ENCODE data around the gene ZNF516. TPM values are rescaled to one million over a fixed set of nuclear protein-coding genes. Genes with fewer than 3 reads are reported as not detected.
A peak's percentile ranks its signal among the peaks of the same experiment; 100 is the strongest.

The ZNF516 gene
- total RNA-seq, 1 donor from 2014 or later, result 26.1 TPM

DNA sequence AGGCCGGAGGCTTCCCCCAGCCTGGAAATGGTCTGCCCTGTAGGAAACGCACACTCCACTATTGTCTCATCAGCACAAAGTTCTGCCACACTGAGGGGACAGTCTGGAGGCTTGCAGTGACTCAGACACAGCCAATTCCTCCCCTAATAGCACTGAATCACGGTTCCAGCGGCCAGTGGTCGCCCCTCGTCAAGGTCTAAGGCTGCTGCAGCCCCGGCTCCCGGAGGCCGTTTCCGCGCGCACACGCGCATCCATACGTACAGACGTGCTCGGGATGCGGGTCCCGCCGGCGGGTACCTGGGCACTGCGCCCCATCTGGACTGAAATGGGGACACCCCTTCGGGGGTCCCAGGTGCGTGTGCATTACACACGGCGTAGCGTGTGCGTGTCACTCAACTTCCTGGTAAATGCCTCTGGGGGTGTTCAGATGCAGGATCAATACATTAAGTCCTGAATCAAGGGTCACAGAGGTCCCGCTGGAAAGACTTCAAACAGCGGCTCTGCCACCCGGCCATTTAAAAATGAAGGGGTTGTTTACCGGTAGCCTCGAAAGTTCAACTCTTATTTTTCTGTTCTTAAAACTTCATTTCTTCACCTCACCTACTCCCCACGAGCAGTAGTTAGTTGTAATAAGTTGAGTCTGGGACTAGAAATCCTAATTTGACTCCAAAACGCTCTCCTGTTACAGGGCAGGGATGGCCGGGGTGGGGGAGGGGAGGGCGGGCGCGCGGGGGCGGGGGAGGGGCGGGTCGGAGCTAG, 572 bp upstream of the ZNF516 start:
- DNase-seq (ENCODE audit: low spot score), result no peak

DNA sequence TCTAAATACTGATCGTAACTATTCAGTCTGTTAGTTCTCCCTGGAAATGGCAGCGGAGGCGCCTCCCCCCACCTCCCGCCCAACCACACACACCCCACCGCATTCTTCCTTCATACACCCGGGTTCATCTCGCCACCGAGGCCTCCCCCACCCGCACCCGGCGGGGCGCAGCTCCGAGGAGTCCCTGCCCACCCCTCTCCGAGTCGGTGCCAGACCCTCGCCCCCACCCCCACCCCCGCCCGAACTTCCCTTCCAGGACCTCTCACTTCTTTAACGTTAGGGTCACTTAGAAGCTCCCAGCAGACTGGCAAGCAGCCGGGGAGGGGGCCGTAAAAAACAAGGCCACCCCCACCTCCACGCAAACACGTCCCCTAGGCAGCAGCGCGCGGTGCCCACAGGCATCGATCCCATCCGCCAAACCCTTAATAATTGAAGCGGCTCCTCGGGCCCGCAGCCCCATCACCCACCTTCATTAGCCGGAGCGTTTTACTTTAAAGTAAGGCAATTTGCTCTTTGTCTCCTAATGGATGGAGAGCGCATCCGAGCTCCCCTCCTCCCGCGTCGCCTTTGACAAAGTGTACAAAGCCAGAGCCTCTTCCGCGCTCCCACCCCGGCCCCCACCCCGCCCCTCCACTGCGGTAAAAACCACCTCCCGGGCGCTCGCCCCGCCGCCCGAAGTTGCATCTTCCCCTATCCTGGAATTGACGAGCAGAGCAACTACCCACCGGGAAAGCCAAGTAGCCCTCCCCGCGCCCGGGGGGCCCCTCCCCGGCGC, 624 bp downstream of the ZNF516 start:
- H3K4me1 Mint-ChIP-seq (ENCODE audit: low read depth), result peaks cover 26% of the 10 kb centered on the region

More for the DNA sequence above, 572 bp upstream of the ZNF516 start:
- TF ChIP-seq, protein P1, sequence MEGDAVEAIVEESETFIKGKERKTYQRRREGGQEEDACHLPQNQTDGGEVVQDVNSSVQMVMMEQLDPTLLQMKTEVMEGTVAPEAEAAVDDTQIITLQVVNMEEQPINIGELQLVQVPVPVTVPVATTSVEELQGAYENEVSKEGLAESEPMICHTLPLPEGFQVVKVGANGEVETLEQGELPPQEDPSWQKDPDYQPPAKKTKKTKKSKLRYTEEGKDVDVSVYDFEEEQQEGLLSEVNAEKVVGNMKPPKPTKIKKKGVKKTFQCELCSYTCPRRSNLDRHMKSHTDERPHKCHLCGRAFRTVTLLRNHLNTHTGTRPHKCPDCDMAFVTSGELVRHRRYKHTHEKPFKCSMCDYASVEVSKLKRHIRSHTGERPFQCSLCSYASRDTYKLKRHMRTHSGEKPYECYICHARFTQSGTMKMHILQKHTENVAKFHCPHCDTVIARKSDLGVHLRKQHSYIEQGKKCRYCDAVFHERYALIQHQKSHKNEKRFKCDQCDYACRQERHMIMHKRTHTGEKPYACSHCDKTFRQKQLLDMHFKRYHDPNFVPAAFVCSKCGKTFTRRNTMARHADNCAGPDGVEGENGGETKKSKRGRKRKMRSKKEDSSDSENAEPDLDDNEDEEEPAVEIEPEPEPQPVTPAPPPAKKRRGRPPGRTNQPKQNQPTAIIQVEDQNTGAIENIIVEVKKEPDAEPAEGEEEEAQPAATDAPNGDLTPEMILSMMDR (IDR thresholded peaks at IDR 0.05), result no peak
- Mint-ChIP-seq H3K4me3 (ENCODE audit: unreplicated experiment) (peak overlapping the region; percentile 83), H3K27ac (ENCODE audit: unreplicated experiment) (no peak overlapping the region), H3K4me1 (ENCODE audit: low read depth) (peaks cover 15% of the 10 kb centered on the region), H3K36me3 (ENCODE audit: low read depth) (no peaks in the 10 kb centered on the region), H3K27me3 (ENCODE audit: low read depth) (no peaks in the 10 kb centered on the region), H3K9me3 (ENCODE audit: low read depth) (no peaks in the 10 kb centered on the region)

DNA sequence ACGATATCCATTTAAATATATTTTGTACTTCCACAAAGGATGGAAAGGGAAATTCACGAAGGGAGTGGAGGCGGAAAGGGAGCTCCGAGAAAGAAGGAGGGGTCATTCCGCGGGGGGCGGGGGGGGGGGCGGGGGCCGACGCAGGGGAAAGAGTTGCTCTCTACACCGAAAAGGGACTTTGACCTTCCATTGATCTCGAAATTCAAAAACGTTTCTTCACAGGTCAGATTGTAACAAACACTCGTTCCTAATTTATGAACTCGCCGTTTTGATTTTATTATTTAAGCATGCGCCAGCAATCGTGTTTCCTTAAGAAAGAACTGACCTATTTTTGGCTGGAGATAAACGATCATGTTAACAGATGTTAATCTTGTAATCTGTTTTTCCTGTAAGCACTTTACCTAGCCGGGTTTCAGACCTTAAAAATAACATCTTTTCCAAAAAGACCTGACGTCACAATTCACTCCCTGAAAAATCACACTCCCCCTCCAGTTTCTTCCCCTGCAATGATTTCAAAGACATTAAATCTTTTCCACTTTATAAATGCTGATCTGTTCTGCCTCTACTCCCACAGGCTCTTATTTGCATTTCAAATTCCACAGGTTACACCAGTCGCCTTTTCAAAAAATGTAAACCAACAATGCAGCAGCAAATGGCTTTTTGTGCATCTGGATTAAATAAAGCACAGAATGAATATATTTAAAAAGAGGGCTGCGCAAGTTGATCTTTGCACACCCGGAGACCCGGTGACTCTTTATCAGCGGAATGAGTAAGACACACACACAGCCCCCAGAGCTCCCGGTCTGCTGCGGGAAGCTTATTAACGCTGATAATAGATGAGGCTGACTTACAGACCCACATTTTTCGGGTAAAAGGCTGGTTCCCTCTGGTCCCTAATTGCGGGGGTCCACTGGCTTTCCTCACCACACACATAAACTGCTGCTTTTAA, 1.6 kb downstream of the ZNF516 start:
- Mint-ChIP-seq H3K36me3 (ENCODE audit: low read depth) (no peaks in the 10 kb centered on the region), H3K27me3 (ENCODE audit: low read depth) (no peaks in the 10 kb centered on the region), H3K9me3 (ENCODE audit: low read depth) (no peaks in the 10 kb centered on the region), H3K4me1 (ENCODE audit: low read depth) (peaks cover 34% of the 10 kb centered on the region), H3K4me3 (ENCODE audit: unreplicated experiment) (peak overlapping the region; percentile 88), H3K27ac (ENCODE audit: unreplicated experiment) (peak overlapping the region; percentile 96)
- TF ChIP-seq, protein P1 (IDR thresholded peaks at IDR 0.05), result no peak
- DNase-seq (ENCODE audit: low spot score), result no peak

More for the DNA sequence above, 624 bp downstream of the ZNF516 start:
- peak overlapping the region; percentile 96 for H3K27ac Mint-ChIP-seq (ENCODE audit: unreplicated experiment)
- H3K9me3 Mint-ChIP-seq (ENCODE audit: low read depth), result no peaks in the 10 kb centered on the region
- TF ChIP-seq, protein P1 (IDR thresholded peaks at IDR 0.05), result no peak
- peak overlapping the region; percentile 88 for H3K4me3 Mint-ChIP-seq (ENCODE audit: unreplicated experiment)
- no peak for DNase-seq (ENCODE audit: low spot score)
- H3K36me3 Mint-ChIP-seq (ENCODE audit: low read depth), result no peaks in the 10 kb centered on the region
- no peaks in the 10 kb centered on the region for H3K27me3 Mint-ChIP-seq (ENCODE audit: low read depth)

DNA sequence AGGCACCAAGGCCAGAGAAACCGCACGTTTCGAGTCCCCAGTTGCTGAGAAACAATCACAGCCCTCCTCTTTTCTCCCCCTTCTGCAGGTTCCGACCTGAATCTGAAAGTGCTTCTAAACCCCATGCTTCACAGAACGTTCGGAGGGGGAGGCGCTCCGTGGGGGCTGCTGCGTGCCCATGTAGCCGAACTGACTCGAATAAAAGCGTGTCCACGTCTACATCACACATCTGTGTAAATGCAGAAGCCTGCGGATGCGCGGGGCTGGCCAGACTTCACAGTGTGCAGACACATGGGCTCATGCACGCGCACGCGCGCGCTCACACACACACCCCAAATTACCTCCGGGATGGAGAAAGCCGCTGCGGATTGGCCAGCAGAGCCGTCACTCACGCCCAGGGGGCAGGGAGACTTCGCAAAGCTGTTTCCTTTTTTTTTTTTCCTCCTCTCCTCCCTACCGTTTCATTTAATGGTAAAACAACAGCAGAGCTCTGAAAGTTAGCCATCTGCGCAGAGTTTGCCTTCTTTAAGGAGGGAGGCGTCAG, 2.3 kb downstream of the ZNF516 start:
- Mint-ChIP-seq H3K36me3 (ENCODE audit: low read depth) (no peaks in the 10 kb centered on the region), H3K4me3 (ENCODE audit: unreplicated experiment) (peak overlapping the region; percentile 88), H3K9me3 (ENCODE audit: low read depth) (no peaks in the 10 kb centered on the region), H3K4me1 (ENCODE audit: low read depth) (peaks cover 42% of the 10 kb centered on the region), H3K27ac (ENCODE audit: unreplicated experiment) (peak overlapping the region; percentile 96), H3K27me3 (ENCODE audit: low read depth) (no peaks in the 10 kb centered on the region)
- DNase-seq (ENCODE audit: low spot score), result peak; percentile 100
- TF ChIP-seq, protein P1 (IDR thresholded peaks at IDR 0.05), result no peak

Data from chondrocyte (in vitro differentiated cells).